HG02943 (cell line): ENCODE results near the gene APOBEC3H.
"Not testable (repeated sequence)": the region's sequence is repeated elsewhere in the genome, so short reads cannot be mapped to it uniquely, and the experiment has no call there.

Experiments used
- ATAC-seq: cut with Tn5 transposase; IDR thresholded peaks from one replicate; pipeline ENCODE4 v1.9.1; 2021; ENCODE audit warnings: mild to moderate bottlenecking, low read depth, moderate library complexity; ENCODE audit not compliant: unreplicated experiment

Gene APOBEC3H

DNA sequence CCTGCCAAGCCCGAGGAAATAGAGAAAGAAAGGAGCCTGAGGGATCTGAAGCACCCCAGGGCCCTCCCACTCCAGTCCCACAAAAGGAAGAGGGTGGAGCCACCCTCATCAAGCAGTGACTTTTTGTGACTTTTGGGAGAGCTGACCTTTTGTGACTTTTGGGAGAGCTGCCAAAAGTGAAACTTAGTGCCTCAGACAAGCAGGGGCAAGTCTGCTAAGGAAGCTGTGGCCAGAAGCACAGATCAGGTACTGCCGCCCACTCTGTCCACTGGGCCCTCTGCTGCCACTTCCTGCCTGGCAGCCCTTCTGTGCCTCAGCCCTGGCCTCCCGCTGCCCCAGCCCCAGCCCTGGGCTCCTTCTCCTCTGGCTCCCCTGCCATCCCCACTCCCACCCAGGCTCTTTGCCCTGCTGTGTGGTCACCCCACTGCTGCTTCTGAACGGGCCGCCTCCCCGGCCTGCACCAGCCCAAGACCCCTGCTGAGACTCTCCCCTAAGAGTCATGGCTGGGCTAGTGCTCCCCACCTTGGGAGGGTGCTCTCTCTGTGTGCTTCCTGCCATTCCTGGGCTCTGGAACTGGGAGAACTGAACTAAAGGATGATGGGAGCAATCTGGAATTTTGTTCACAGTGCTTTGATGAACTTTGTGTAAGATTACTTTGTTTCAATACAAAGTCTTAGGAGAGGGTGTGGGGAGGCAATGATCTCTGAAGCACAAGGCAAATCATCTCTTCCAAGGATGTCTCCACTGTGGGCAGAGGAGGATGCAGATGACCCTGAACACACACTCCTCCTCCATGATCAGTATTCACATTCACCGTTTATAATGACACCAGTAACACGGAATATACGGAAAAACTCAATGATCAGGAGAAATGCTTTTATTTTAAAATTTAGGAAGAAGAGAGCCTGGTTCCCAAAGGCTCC is at the start of gene APOBEC3H:
Gene APOBEC3H (plus strand): TSS at position 147 of the 923 bp plus-strand sequence. CDS start 3,035 bp downstream, outside the sequence.
- ATAC-seq, result no peak

DNA sequence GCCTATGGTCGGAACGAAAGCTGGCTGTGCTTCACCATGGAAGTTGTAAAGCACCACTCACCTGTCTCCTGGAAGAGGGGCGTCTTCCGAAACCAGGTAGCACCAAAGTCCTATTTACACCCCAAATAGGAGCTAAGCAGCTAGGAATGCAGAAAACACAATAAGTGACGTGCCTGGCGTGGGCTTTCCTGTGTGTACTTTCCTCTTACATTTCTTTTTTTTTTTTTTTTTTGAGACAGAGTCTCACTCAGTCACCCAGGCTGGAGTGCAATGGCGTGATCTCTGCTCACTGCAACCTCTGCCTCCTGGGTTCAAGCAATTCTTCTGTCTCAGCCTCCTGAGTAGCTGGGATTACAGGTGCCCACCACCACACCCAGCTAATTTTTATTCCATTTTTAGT is 47.6 kb upstream of the APOBEC3H start:
- not testable (repeated sequence) for ATAC-seq

DNA sequence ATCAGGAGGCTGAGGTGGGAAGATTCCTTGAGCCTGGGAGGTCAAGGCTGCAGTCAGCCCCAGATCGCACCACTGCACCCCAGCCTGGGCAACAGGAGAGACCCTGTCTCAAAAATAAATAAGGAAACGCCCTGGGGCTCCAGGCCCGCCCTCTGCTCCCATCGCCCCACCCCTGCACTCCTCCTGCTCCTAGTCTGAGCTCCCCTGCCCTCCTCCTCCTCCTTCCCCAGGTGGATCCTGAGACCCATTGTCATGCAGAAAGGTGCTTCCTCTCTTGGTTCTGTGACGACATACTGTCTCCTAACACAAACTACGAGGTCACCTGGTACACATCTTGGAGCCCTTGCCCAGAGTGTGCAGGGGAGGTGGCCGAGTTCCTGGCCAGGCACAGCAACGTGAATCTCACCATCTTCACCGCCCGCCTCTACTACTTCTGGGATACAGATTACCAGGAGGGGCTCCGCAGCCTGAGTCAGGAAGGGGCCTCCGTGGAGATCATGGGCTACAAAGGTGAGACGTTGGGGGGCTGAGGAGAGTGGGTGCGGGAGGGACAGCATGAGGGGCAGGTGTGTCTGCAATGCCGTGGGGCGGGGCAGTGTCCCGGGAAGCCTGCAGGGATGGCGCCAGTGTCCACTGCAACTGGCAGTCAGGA is 45.1 kb upstream of the APOBEC3H start:
- ATAC-seq, result not testable (repeated sequence)

DNA sequence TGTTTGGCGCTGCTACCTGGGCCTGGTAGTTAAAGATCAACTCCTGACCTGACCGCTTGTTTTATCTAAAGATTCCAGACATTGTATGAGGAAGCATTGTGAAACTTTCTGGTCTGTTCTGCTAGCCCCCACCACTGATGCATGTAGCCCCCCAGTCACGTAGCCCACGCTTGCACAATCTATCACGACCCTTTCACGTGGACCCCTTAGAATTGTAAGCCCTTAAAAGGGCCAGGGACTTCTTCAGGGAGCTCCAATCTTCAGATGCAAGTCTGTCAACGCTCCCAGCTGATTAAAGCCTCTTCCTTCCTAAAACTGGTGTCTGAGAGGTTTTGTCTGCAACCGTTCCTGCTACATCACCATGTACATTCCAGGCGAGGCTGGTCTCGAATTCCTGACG is 41.4 kb upstream of the APOBEC3H start:
- no peak for ATAC-seq

DNA sequence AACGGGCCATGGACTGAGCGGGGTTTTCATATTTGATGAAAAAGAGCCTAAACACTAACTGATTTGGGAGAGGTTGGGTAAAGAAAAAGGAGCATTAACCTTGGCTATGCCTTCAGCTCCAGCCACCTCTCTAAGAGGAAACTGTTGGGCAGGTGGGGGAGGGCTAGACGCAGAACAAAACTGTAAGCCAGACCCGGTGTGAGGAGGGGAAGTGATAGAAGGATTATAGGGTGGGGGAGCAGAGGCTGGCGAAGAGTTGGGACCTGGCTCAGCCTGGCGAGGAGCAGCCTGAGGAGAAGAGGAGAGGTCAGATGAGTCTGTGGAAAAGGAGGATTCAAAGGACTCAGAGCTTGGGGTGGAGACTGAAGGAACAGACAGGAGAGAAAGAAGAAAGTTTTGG is 35.8 kb upstream of the APOBEC3H start:
- not testable (repeated sequence) for ATAC-seq

DNA sequence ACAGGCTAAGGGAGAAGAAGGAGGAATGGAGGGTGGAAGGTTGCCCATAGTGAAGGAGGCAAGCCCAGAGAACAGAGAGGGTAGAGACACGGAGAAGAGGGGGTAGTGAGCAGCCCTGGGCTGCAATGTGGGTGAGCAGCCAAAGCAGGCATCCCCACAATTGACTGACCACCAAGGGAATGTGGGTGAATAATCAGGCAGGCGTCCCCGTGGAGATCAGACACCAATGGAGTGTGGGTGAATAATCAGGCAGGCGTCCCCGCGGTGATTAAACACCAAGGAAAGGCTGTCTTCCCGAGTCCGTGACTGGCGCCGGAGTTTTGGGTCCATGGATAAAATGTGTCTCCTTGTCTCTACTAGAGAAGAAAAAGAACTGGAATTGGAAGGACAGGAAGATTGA is 35.1 kb upstream of the APOBEC3H start:
- ATAC-seq, result not testable (repeated sequence)

DNA sequence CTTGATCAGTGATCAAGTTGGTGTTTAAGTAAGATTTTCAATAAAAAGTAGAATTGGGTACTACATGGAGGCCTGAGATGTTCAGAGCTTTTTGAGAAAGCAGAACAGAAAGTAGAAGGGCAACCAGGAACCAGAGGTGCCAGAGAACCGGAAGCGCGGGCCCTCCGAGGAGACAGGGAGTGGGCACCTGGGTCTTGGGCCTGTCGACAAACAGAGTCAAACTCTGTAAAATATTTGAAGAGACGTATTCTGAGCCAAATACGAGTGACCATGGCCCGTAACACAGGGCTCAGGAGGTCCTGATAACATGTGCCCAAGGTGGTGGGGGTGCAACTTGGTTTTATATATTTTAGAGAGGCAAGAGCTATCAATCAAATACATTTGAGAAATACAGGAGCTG is 33.1 kb upstream of the APOBEC3H start:
- ATAC-seq, result not testable (repeated sequence)

DNA sequence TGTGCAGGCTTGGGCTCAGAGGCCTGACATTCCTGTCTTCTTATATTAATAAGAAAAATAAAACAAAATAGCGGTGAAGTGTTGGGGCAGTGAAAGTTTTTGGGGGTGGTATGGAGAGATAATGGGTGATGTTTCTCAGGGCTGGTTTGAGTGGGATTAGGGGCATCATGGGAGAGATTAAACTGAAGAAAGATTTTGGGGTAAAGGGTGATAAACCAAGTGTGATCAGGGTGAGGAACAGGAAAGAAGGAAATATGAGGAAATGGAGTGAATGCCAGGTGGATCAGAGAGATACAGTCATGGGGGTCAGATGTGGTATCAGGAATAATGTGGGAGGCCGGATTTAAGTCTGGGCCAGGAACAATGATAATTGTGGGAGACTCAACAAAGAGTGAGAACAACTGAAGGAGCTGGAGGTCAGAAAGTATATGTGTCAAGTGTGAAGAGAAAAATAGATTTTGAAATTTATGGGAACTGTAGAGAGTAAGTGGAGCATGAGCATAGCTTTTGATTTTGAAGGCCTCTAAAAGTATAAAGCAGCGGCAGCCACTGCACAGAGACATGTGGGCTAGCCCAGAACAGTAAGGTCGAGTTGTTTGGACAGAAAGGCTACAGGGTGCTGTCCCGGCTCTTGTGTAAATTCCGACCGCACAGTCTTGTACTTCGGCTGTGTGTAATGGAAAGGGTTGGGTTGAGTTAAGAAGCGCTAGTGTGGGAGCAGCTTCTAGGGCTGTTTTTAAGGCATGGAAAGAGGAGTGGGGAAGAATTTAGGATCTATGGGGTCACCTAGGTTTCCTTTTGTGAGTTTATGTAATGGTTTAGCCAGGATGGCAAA is 30.4 kb upstream of the APOBEC3H start:
- not testable (repeated sequence) for ATAC-seq

DNA sequence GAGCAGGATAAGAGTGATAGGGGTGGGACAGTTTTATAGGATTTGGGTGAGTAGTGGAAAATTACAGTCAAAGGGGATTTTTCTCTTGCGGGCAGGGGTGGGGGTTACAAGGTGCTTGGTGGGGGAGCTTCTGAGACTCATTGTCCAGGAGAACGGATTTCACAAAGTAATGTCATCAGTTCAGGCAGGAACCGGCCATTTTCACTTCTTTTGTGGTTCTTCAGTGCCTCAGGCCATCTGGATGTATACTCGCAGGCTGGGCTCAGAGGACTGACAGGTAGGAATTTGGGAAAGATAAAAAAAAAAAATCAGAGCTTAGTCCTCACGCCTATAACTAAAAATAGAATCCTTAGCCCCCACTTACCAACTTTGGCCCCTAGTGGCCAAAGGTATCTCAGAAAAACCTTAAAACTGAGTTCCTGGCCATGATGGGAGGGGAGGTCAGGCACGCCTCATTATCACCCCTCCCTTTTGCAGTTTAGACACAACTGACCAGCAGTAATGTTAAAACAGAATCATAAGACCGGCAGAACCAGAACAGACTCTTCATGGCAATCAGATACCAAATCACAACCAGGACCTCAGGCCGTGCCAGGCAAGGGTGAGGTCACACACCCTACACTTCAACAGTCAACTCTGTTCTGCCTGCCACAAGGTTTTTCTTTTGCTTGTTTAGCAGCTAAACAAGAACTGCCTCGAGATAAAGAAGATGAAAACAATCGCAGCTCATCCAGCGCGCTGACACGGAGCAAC is 28.8 kb upstream of the APOBEC3H start:
- no peak for ATAC-seq

DNA sequence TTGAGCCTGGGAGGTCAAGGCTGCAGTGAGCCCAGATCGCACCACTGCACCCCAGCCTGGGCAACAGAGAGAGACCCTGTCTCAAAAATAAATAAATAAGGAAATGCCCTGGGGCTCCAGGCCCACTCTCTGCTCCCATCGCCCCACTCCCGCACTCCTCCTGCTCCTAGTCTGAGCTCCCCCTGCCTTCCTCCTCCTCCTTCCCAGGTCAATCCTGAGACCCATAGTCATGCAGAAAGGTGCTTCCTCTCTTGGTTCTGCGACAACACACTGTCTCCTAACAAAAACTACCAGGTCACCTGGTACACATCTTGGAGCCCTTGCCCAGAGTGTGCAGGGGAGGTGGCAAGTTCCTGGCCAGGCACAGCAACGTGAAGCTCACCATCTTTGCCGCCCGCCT is 26.9 kb upstream of the APOBEC3H start:
- no peak for ATAC-seq

DNA sequence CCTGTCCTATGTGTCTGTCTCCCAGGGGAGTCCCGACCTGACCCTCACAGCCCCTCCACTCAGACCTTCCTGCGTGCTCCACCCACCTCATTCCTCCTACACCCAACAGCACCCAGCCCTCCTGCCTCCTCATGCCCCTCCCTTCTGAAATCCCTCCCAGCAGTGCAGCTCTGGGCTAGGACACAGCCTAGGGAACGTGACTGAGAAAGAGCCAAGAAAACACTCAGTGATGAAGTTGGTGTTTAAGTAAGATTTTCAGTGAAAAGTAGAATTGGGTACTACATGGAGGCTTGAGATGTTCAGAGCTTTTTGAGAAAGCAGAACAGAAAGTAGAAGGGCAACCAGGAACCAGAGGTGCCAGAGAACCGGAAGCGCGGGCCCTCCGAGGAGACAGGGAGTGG is 24.5 kb upstream of the APOBEC3H start:
- ATAC-seq, result not testable (repeated sequence)

DNA sequence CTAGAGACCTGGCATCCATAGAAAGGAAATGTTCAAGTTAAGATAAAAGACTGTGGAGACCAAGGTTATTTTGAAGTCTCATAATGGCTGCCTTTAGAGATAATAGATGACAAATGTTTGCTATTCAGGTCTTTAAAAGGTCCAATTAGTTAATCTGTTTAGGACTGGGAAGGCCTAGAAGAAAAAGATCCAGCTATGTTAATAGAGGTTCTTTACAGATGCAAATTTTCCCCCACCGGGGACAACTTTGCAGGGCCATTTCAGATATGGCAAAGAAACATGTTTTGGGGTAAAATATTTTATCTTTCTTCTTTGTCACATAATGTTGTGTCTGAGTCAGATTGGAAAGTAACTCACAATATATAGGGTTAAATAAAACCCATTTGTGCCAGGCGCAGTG is 23.1 kb upstream of the APOBEC3H start:
- no peak for ATAC-seq

DNA sequence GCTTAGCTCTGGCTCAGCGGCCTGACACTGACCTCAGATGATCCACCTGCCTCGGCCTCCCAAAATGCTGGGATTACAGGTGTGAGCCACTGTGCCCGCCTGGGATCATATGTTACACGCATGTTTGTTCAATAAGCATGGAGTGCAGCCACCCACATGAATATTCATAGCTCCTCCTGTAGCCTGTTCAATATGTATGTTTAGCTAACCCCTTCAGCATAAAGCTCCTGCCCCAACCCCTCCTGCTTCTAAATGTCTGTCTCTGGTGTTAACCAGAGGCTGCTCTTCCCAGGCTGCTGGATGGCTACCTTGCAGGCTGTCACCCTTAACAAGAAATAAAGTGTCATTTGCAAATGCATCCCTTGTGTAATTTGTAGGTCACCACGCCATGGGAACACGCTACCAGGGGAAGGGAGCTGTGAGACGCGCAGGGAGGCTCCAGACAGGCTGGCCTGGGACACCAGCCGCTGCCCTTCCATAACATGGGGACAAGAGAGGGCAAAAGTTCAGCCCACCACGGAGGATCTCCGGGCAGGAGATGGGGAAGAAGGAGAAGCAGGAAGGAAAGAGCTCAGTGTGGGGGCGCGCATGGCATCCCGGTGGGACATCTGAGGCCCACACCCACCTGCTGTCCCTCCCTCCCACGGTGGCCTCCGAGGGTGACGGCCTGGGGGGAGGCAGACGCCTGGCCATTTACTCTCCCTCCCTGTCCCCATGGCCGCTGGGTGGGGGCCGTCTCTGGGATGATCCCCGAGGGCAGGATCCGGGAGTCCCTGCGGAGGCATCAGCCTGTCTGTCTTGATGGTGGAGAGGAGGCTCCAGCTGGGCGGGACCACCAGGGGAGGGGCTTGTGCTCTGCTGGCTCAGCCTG is 20.7 kb upstream of the APOBEC3H start:
- ATAC-seq, result not testable (repeated sequence)

DNA sequence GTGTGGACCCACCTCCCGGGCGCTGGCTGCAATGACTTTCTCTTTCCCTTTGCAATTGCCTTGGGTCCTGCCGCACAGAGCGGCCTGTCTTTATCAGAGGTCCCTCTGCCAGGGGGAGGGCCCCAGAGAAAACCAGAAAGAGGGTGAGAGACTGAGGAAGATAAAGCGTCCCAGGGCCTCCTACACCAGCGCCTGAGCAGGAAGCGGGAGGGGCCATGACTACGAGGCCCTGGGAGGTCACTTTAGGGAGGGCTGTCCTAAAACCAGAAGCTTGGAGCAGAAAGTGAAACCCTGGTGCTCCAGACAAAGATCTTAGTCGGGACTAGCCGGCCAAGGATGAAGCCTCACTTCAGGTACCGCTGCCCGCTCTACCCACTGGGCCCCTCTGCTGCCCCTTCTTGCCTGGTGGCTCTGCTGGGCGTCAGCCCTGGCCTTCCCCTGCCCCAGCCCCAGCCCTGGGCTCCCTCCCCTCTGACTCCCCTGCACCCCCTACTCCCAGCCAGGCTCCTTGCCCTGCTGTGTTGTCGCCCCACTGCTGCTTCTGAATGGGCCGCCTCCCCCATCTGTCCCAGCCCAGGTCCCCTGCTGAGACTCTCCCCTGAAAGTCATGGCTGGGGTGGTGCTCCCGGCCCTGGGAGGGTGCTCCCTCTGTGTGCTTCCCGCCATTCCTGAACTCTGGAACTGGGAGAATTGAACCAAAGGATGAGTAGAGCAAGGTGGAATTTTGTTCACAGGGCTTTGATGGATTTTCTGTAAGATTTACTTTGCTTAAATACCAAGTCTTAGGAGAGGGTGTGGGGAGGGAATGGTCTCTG is 19.8 kb upstream of the APOBEC3H start, which contains the start of gene APOBEC3G:
Gene APOBEC3G (plus strand): TSS at position 250 of the 815 bp plus-strand sequence. CDS start 87 bp downstream, at position 337.
- ATAC-seq, result peak; percentile 62

DNA sequence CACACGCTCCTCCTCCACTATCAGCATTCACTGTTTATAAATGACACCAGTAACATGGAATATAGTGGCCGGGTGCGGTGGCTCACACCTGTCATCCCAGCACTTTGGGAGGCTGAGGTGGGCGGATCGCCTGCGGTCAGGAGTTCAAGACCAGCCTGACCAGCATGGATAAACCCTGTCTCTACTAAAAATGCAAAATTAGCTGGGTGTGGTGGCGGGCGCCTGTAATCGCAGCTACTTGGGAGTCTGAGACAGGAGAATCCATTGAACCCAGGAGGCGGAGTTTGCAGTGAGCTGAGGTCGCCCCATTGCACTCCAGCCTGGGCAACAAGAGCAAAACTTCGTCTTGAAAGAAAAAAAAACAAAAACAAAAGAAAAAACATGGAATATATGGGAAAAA is 19.1 kb upstream of the APOBEC3H start:
- not testable (repeated sequence) for ATAC-seq

DNA sequence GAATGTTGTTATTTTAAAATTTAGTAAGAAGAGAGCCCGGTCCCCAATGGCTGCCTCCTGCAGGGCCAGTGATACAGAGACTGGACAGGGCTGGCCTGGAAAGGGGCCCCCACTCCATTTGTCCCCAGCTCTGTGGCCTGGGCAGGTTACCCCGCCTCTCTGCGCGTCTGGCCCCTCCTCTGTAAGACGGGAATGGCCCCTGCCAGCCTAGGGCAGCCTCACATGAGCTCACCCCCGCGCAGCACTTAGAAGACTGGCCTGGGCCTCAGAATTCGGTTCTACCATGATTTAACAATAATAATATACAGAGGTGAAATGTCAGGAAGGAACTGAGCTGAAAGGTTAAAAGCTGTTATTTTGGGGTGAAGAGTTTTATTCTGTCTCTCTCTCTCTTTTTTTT is 18.7 kb upstream of the APOBEC3H start:
- ATAC-seq, result no peak

DNA sequence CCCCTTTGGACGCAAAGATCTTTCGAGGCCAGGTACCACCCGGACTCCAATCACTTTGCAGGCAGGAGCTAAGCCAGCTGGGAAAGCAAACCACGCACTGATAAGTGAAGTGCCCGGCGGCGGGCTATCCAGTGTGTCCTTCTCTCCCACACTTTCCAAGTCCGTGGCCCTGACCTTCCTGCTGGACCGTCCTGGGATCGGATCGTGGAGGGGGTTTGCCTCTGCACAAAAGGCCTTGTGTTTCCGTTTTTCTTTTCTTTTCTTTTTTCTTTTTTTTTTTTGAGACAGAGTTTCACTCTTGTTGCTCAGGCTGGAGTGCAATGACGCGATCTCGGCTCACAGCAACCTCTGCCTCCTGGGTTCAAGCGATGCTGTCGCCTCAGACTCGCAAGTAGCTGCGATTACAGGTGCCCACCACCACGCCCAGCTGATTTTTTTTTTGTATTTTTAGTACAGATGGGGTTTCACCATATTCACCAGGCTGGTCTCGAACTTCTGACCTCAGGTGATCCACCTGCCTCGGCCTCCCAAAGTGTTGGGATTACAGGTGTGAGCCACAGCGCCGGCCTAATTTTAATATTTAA is 17.9 kb upstream of the APOBEC3H start:
- ATAC-seq, result not testable (repeated sequence)
